GM21825 (cell line): ENCODE measurements around the gene RTTN.

Source experiments
- ATAC-seq: cut with Tn5 transposase; IDR thresholded peaks from one replicate; pipeline ENCODE4 v1.9.1; 2021; ENCODE audit warnings: mild to moderate bottlenecking, moderate library complexity; ENCODE audit not compliant: unreplicated experiment

The RTTN gene

GRCh38 chr18:70085641-70086040, 119.8 kb downstream of the RTTN start:
- ATAC-seq: no peak

GRCh38 chr18:70082430-70082829, 123.1 kb downstream of the RTTN start:
- ATAC-seq: no peak

DNA sequence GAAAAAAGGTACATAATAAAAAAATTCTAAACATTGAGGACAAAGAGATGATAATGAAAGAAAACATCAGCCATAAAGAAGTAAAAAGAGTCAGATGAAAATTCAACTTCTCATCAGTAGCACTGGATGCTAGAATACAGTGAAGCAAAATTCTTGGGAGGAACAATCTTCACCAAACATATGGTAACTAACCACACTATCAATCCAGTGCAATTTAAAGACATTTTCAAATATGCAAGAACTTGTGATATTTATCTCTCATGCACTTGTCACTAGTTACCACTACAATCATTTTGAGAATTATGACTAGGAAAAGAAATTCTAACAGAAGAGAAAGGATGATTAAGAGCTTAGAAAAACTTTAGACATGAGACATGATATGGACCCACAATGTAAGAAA, 127.4 kb downstream of the RTTN start:
- ATAC-seq: no peak

DNA sequence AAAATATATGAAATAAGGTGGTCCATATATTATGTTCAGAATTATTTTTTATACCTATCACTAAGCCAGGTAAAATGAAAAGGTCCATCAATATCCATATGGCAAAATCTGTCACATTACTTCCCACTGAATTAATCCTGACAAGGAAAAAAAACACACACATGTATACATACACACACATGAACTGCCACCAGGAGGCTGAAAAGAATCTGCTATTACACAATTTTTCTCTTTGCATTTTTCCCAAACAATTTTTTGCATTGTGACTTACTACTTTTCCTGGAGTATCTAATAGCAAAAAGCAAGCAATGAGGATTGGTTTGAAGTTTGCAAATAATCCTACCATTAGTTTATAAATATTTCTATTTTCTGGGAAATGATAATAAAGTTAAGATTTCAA, 129.6 kb downstream of the RTTN start:
- no peak for ATAC-seq

GRCh38 chr18:70074116-70074515, 131.4 kb downstream of the RTTN start:
- ATAC-seq: no peak

- ATAC-seq: no peak
Measured at GRCh38 chr18:70073432-70073831, 132.1 kb downstream of the RTTN start.

GRCh38 chr18:70072678-70073077, 132.8 kb downstream of the RTTN start:
- ATAC-seq: peak; percentile 78

DNA sequence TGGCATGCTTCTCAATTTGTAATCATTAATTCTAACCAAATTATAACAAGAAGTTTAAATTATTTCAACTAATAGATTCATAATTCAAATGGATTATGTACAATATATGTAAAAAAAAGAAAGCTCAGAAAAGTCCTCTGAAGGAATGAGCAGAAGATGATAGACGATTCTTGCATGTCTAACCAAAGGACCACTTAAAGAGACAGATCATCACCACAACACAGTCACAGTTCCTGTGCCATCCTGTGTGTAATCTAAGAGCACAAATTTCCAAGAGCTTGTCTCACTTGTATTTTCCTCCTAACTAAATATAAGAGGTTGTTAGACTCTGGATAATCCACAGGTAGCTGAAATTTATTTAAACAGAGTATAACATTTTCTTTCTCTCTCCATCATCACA, 135.5 kb downstream of the RTTN start:
- ATAC-seq: no peak

- ATAC-seq: no peak
Measured at GRCh38 chr18:70069382-70069781, 136.1 kb downstream of the RTTN start.

GRCh38 chr18:70068981-70069380, 136.5 kb downstream of the RTTN start:
- ATAC-seq: no peak

GRCh38 chr18:70059684-70060083, 145.8 kb downstream of the RTTN start:
- no peak for ATAC-seq

DNA sequence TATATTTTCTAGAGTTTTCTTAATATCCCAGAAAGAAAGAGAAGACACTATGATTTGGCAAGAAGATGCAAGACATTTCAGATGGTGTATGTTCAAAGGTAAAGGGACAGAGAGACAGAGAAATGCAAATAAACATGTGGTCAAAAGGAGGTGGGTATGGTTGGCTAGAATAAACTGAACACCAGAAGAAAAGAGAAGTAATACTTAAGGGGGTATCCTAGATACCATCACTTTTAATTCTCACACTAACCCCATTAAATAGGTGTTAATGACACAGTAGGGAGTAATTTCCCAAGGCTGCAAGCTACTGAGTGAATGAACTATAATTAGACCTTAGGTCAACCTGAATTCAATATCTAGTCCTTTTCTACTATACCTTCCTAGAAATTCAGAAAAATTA, 146.6 kb downstream of the RTTN start:
- peak; percentile 97 for ATAC-seq

GRCh38 chr18:70047931-70048603, 157.4 kb downstream of the RTTN start:
- no peak for ATAC-seq

DNA sequence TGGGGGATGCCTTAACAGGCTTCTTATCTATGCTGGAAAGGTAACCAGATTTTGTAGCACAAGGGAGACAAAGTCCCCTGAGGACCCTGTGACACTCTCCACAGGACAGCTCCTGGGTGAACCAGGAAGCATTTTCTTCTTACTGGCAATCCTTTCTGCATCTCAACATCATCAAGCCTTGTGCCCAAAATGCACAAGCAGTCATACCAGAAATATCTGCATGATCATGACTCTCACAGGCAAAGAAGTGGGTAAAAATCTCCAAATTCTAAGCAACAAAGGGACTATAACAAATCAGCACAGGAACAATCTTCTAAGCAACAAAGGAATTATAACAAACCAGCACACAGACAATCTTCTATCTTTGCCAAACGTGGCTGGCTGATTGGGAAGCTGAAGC, 158.7 kb downstream of the RTTN start:
- ATAC-seq: no peak

- ATAC-seq: no peak
Measured at GRCh38 chr18:70046207-70046606, 159.3 kb downstream of the RTTN start.

GRCh38 chr18:70044632-70045031, 160.9 kb downstream of the RTTN start:
- no peak for ATAC-seq

GRCh38 chr18:70041459-70042050, 163.9 kb downstream of the RTTN start:
- no peak for ATAC-seq

GRCh38 chr18:70039186-70039585, 166.3 kb downstream of the RTTN start:
- ATAC-seq: no peak

DNA sequence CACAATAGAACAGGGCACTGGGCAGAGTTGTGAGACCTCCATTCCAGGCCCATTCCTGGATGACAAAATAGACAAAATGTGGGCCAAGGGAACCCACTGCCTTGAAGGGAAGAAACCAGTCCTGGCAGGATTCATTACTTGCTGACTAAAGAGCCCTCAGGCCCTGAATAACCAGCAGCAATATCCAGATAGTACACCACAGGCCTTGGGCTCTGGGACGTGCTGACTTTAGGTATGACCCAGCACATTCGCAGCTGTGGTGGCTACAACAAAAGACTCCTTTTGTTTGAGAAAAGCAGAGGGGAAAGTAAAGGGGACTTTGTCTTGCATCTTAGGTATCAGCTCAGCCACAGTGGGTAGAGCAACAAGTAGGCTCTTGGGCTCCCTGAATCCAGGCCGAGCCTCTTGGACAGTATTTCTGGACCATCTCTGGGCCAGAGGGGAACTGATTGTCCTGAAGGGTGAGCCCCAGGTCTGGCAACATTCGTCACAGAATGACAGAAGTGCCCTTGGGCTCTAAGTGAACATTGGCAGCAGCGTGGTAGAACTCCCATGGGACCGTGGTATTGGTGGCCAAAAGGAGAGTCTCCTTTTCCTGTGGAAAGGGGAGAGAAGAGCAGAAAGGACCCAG, 167.9 kb downstream of the RTTN start:
- ATAC-seq: peak; percentile 35

- peak; percentile 96 for ATAC-seq
Measured at GRCh38 chr18:70036771-70037347, 168.6 kb downstream of the RTTN start.

GRCh38 chr18:70036168-70036567, 169.3 kb downstream of the RTTN start:
- ATAC-seq: no peak

GRCh38 chr18:70031221-70031620, 174.3 kb downstream of the RTTN start:
- no peak for ATAC-seq
